Stimulated activated CD4-positive, alpha-beta T cell treated with anti-CD3 and anti-CD28 coated beads, TNF-alpha, amount 100 ng/mL, for 1 hour (primary cell): Measurements from ENCODE around the gene TSPY10.
"Not testable (repeated sequence)": the region's sequence is repeated elsewhere in the genome, so short reads cannot be mapped to it uniquely, and the experiment has no call there.

Experiments used
- DNase-seq, 3 donors: peaks; one replicate each; pipeline ENCODE4 v3.0.0-alpha.2; 2020; ENCODE audit warnings: low read depth in 3 of 3, low spot score in 1 of 3

Gene TSPY10, protein sequence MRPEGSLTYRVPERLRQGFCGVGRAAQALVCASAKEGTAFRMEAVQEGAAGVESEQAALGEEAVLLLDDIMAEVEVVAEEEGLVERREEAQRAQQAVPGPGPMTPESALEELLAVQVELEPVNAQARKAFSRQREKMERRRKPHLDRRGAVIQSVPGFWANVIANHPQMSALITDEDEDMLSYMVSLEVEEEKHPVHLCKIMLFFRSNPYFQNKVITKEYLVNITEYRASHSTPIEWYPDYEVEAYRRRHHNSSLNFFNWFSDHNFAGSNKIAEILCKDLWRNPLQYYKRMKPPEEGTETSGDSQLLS

DNA sequence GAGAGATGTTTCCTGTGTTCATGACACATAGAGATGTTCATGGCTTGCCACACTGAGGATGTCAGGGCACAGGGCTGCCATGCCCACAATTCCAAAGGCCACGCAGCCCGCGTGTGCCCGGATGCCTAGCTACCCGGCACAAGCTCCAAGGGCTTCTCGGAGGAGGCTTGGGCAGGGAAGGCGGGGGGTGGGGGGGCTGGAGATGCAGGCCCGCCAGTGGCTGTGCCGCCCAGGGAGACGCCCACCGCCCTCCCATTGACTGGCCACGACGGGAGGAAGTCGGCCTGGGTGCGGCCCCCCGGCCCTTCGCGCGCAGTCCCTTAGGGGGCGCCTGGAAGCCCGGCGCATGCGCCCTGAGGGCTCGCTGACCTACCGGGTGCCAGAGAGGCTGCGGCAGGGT is at the start of gene TSPY10:
TSS of gene TSPY10 (plus strand) at position 301 of the 400 bp plus-strand sequence. CDS start at position 347, 46 bp downstream.
- not testable (repeated sequence) for DNase-seq

DNA sequence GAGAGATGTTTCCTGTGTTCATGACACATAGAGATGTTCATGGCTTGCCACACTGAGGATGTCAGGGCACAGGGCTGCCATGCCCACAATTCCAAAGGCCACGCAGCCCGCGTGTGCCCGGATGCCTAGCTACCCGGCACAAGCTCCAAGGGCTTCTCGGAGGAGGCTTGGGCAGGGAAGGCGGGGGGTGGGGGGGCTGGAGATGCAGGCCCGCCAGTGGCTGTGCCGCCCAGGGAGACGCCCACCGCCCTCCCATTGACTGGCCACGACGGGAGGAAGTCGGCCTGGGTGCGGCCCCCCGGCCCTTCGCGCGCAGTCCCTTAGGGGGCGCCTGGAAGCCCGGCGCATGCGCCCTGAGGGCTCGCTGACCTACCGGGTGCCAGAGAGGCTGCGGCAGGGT is 40.7 kb upstream of the TSPY10 start, which contains the start of gene TSPY9:
TSS of gene TSPY9 (plus strand) at position 301 of the 400 bp plus-strand sequence. CDS start at position 347, 46 bp downstream.
- not testable (repeated sequence) for DNase-seq

DNA sequence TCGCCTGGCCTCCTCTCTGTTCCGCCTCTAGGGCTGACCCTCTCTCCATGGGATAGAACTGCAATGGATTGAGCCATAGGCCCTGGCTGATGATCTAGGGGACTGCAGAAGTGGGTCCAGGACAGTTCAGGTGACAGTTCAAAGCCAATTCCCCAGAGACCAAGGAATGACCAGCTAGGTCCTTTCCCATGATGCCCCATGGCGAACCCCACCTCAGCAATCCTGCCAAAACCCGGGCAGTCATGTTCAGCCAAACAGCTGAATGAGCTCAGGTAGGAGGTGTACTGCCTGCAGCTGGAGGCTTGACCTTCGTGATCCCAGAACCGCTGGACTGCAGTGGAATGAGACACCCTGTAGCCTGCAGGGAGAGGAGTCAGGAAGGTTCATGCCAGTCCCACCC is 23.3 kb upstream of the TSPY10 start:
- not testable (repeated sequence) for DNase-seq

DNA sequence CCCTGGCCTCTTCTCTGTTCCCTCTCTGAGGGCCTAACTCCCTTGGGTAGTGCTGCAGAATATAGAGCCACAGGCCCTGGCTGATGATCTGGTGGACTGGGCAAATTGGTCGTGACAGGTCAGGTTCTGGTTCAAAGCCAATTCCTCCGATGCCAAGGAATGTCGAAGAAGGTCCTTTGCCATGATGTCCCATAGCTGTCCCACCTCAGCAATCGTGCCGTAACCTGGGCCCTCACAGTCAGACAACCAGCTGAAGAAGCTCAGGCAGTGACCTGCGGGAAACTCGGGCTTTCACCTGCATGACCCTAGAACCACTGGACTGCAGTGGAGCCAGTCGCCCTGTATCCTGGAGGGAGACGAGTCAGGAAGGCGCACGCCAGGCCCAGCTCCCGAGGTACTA is 11.4 kb upstream of the TSPY10 start:
- not testable (repeated sequence) for DNase-seq
